NT2/D1 (cell line): Measurements from ENCODE around the gene TMBIM6.

Experiments used
- YY1 ChIP-seq: IDR thresholded peaks from 2 replicates; pipeline ENCODE4 v1.6.1; 2011; ENCODE audit not compliant: insufficient read length, insufficient read depth
- ZNF274 ChIP-seq: IDR thresholded peaks from 2 replicates; pipeline ENCODE4 v1.6.1; 2011; ENCODE audit warnings: mild to moderate bottlenecking, low read depth, low read length

- TF ChIP-seq ZNF274: no peak
- no peak for TF ChIP-seq YY1
Observed at GRCh38 chr12:49796606-49797448, 55.5 kb downstream of the TMBIM6 start.
